ENCODE measurements around the gene PRM2.

PRM2 gene

GRCh38 chr16:11276143-11276895, at the start of gene PRM2:
Gene PRM2, minus strand, starts transcription at chr16:11276480. Its CDS starts 110 bp downstream, at chr16:11276370.
- no peak for DNase-seq (ENCODE audit: low read depth)

- DNase-seq (ENCODE audit: low read depth) = no peak
Measured at GRCh38 chr16:11325404-11326083, 49.3 kb upstream of the PRM2 start.

GRCh38 chr16:11323551-11324336, 47.5 kb upstream of the PRM2 start:
- DNase-seq (ENCODE audit: low read depth) = no peak

GRCh38 chr16:11322823-11323222, 46.5 kb upstream of the PRM2 start:
- DNase-seq (ENCODE audit: low read depth) = no peak

- DNase-seq (ENCODE audit: low read depth) = no peak
Measured at GRCh38 chr16:11321662-11322061, 45.4 kb upstream of the PRM2 start.

GRCh38 chr16:11320170-11320569, 43.9 kb upstream of the PRM2 start:
- DNase-seq (ENCODE audit: low read depth) = no peak

GRCh38 chr16:11319529-11320146, 43.4 kb upstream of the PRM2 start:
- no peak for DNase-seq (ENCODE audit: low read depth)

GRCh38 chr16:11318817-11319216, 42.5 kb upstream of the PRM2 start:
- DNase-seq (ENCODE audit: low read depth) = no peak

GRCh38 chr16:11316331-11317015, 40.2 kb upstream of the PRM2 start:
- DNase-seq (ENCODE audit: low read depth) = no peak

GRCh38 chr16:11315510-11315909, 39.2 kb upstream of the PRM2 start:
- no peak for DNase-seq (ENCODE audit: low read depth)

- no peak for DNase-seq (ENCODE audit: low read depth)
Measured at GRCh38 chr16:11314309-11314894, 38.1 kb upstream of the PRM2 start.

GRCh38 chr16:11313493-11314308, 37.4 kb upstream of the PRM2 start:
- no peak for DNase-seq (ENCODE audit: low read depth)

GRCh38 chr16:11312718-11313492, 36.6 kb upstream of the PRM2 start:
- DNase-seq (ENCODE audit: low read depth) = no peak

GRCh38 chr16:11310997-11311561, 34.8 kb upstream of the PRM2 start:
- no peak for DNase-seq (ENCODE audit: low read depth)

- DNase-seq (ENCODE audit: low read depth) = no peak
Measured at GRCh38 chr16:11310634-11310977, 34.3 kb upstream of the PRM2 start.

- DNase-seq (ENCODE audit: low read depth) = no peak
Measured at GRCh38 chr16:11309895-11310633, 33.8 kb upstream of the PRM2 start.

GRCh38 chr16:11308493-11309283, 32.4 kb upstream of the PRM2 start:
- no peak for DNase-seq (ENCODE audit: low read depth)

Data from T-helper 22 cell (primary cell).